ENCODE measurements around the gene TCF7L1. TPM values are rescaled to one million over a fixed set of nuclear protein-coding genes. Genes with fewer than 3 reads are reported as not detected.

Gene TCF7L1
- total and polyA plus RNA-seq, 2 of the 13 experiments (the other 11 are each of a cell fraction or from before 2014, with no cell fraction given), result 0.04 to 0.15 TPM

DNA sequence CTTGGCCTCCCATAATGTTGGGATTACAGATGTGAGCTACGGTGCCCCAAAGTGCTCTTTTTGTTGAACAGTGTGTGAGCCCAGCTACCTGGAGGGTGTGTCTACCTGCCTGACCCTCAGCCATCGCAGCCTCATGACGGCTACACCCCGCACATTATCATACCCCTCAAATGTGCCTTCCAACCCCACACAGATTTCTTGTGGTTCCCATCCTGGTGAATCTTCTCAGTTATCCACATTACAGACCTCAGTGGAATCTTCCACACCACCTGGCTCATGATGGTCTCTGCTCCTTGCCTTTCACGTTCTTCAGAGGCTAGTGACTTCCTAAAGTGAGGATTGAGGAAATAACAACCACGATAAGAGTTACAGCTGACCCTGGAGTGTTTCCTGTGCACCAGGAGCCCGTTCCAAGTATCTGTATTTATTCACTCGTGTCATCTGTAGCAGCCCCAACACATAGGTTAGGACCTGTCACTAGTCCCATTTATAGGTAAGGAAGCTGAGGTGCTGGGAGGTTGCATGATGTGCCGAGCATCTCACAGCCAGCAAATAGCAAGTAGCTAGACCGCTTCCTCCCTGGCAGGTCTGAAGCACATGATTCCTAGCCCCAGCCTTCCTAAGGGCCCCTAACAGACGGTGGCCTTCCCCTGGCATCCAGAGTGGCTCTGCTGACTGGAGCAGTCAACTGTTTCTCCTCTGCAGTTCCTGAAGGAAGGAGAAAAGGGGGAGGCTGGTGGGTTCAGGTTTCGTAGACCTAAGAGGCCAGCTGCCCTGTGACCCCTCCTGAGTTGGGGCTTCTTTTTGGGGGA lies 47.3 kb downstream of the TCF7L1 start:
- DNase-seq (ENCODE audit: low spot score) (no peak), FAIRE-seq (no peak), ATAC-seq (no peak)
- H3K9me3 ChIP-seq (ENCODE audit: low read length), result no peaks in the 10 kb centered on the region
- in situ Hi-C loops (cut with HindIII; ENCODE audit: extremely low pct_ligation_motif_present, low pct_unique_long_range_greater_than_20kb), result no loop called here
- no peak overlapping the region for H3K4me2 ChIP-seq (ENCODE audit: low read depth, low read length)
- BruUV-seq (replicated peaks), result no TSS peak
- ChIA-PET POLR2A (interaction anchor here (0.7 kb wide), 1 partner anchor 21 kb away, joined by 3 read pairs; no protein-coding TSS in a partner anchor), CTCF (ENCODE audit: low intra/inter-chr PET ratio, low total read pairs) (no interaction called here)
- no peaks in the 10 kb centered on the region for H3K79me2 ChIP-seq (ENCODE audit: insufficient read depth, low read length)
- H2AFZ ChIP-seq (ENCODE audit: low read length), result no peak overlapping the region
- no peak overlapping the region for H3K4me3 ChIP-seq (replicated peaks in 1 of 3; ENCODE audit: insufficient read depth in 1 of 3, low read depth in 2 of 3, low read length in 3 of 3)
- no peak overlapping the region for H3K27ac ChIP-seq (ENCODE audit: extremely low read length, insufficient read depth, low read length)
- H3K4me1 ChIP-seq (ENCODE audit: insufficient read depth, low read length), result peaks cover 21% of the 10 kb centered on the region
- intact Hi-C loops (cut with micrococcal nuclease; ENCODE audit: unreplicated experiment), result no loop called here
- H3K9ac ChIP-seq (ENCODE audit: insufficient read depth, low read depth, low read length), result no peak overlapping the region
- H3K36me3 ChIP-seq (replicated peaks in 1 of 2; ENCODE audit: control insufficient read depth in 1 of 2, insufficient read depth in 2 of 2, low read length in 2 of 2), result no peaks in the 10 kb centered on the region
- whole genome bisulfite sequencing (ENCODE audit: low lambda C conversion rate), result 23% methylated on average over 12 of the region's 12 CpGs
- TF ChIP-seq, protein P1, sequence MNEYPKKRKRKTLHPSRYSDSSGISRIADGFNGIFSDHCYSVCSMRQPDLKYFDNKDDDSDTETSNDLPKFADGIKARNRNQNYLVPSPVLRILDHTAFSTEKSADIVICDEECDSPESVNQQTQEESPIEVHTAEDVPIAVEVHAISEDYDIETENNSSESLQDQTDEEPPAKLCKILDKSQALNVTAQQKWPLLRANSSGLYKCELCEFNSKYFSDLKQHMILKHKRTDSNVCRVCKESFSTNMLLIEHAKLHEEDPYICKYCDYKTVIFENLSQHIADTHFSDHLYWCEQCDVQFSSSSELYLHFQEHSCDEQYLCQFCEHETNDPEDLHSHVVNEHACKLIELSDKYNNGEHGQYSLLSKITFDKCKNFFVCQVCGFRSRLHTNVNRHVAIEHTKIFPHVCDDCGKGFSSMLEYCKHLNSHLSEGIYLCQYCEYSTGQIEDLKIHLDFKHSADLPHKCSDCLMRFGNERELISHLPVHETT (CRISPR knock-in tag; conservative IDR thresholded peaks at IDR 0.05), result no peak
- TF ChIP-seq ZMAT3 (CRISPR knock-in tag; conservative IDR thresholded peaks at IDR 0.05) (no peak), ZNF263 (CRISPR knock-in tag; IDR thresholded peaks at IDR 0.05) (no peak), SP1 (IDR thresholded peaks at IDR 0.05) (no peak), SP1 (CRISPR knock-in tag; IDR thresholded peaks at IDR 0.05) (no peak), ZNF17 (CRISPR knock-in tag; IDR thresholded peaks at IDR 0.05) (no peak), ZFYVE20 (CRISPR knock-in tag; IDR thresholded peaks at IDR 0.05; ENCODE audit: borderline replicate concordance, low read depth) (no peak), ZFY (CRISPR knock-in tag; IDR thresholded peaks at IDR 0.05) (no peak), ZNF12 (CRISPR knock-in tag; IDR thresholded peaks at IDR 0.05) (no peak), FIP1L1 (IDR thresholded peaks at IDR 0.05; ENCODE audit: borderline replicate concordance, insufficient read depth, low read depth, low read length) (no peak), ERF (CRISPR knock-in tag; IDR thresholded peaks at IDR 0.05) (no peak), ZNF768 (CRISPR knock-in tag; IDR thresholded peaks at IDR 0.05) (no peak)
- no peaks in the 10 kb centered on the region for H4K20me1 ChIP-seq (ENCODE audit: insufficient read depth, low read length)
- peaks cover 5 to 66% of the 10 kb centered on the region in 2 experiments; a peak in 4 of 5 replicates for H3K27me3 ChIP-seq (ENCODE audit: control insufficient read depth in 1 of 2, insufficient read depth in 2 of 2, low read length in 2 of 2)

All from HepG2 (cell line).